ENCODE measurements around the gene CREBBP.

DNA sequence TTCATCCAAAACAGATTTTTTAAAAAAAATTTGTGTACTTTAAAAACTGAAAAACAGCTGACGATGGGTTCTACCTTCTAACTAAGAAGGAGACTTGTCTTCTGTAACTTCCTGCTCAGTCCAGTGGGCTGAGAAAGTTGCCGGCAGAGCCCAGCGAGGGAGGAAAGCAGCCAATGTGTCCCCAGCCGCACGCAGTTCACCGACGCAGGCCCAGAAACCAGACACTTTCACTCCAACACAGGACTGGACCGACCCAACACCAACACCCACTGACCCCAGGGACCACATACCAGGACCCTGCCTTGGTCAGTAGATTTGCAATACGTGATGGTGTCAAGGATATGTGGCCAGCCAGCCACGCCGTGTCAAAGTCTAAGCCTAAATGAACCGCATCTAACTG, 188.8 kb downstream of the CREBBP start:
- TF ChIP-seq, protein P1, sequence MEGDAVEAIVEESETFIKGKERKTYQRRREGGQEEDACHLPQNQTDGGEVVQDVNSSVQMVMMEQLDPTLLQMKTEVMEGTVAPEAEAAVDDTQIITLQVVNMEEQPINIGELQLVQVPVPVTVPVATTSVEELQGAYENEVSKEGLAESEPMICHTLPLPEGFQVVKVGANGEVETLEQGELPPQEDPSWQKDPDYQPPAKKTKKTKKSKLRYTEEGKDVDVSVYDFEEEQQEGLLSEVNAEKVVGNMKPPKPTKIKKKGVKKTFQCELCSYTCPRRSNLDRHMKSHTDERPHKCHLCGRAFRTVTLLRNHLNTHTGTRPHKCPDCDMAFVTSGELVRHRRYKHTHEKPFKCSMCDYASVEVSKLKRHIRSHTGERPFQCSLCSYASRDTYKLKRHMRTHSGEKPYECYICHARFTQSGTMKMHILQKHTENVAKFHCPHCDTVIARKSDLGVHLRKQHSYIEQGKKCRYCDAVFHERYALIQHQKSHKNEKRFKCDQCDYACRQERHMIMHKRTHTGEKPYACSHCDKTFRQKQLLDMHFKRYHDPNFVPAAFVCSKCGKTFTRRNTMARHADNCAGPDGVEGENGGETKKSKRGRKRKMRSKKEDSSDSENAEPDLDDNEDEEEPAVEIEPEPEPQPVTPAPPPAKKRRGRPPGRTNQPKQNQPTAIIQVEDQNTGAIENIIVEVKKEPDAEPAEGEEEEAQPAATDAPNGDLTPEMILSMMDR (IDR thresholded peaks at IDR 0.05) = no peak
- no peak for TF ChIP-seq EP300 (IDR thresholded peaks at IDR 0.05)
